Neural cell (in vitro differentiated cells): ENCODE data around the gene SCUBE1. TPM values are rescaled to one million over a fixed set of nuclear protein-coding genes. Genes with fewer than 3 reads are reported as not detected.

Experiments
- H2AFZ ChIP-seq: fragments of 200-600, 300-800 bp; sonication (generic), shearing (Covaris generic); 2 replicates; pipeline ENCODE4 v1.6.0; 2014; ENCODE audit warnings: low read depth, mild to moderate bottlenecking, antibody characterized with exemption, low read length, moderate library complexity
- H3F3A ChIP-seq: fragments of 200-600 bp; shearing (Covaris generic); 2 replicates; pipeline ENCODE4 v1.6.1; 2016; ENCODE audit warnings: mild to moderate bottlenecking, moderate library complexity, mixed read lengths, antibody characterized with exemption, low read length; ENCODE audit not compliant: insufficient read depth, poor library complexity, severe bottlenecking
- H3K27ac ChIP-seq: fragments of 200-600, 300-800 bp; sonication (generic), shearing (Covaris generic); 2 replicates; pipeline ENCODE4 v1.5.1; 2014; ENCODE audit warnings: mild to moderate bottlenecking, low read length, moderate library complexity
- H3K27me3 ChIP-seq: fragments of 300-800, 200-600 bp; sonication (generic), shearing (Covaris generic); 2 replicates; pipeline ENCODE4 v1.6.0; 2014; ENCODE audit warnings: mild to moderate bottlenecking, low read depth, low read length, moderate library complexity; ENCODE audit not compliant: insufficient read depth
- H3K36me3 ChIP-seq: fragments of 300-800, 200-600 bp; sonication (generic), shearing (Covaris generic); 2 replicates; pipeline ENCODE4 v1.5.1; 2014; ENCODE audit warnings: mild to moderate bottlenecking, antibody characterized with exemption, low read length, moderate library complexity; ENCODE audit not compliant: insufficient read depth
- H3K4me2 ChIP-seq: fragments of 300-800, 200-600 bp; sonication (generic), shearing (Covaris generic); 2 replicates; pipeline ENCODE4 v1.6.0; 2014; ENCODE audit warnings: mild to moderate bottlenecking, low read length
- H3K4me3 ChIP-seq: fragments of 300-800, 200-600 bp; sonication (generic), shearing (Covaris generic); 2 replicates; pipeline ENCODE4 v1.5.1; 2014; ENCODE audit warnings: mild to moderate bottlenecking, low read length, moderate library complexity
- H3K79me2 ChIP-seq: fragments of 200-600 bp; shearing (Covaris generic); replicated peaks from 2 replicates; pipeline ENCODE4 v1.6.0; 2014; ENCODE audit warnings: mild to moderate bottlenecking, low read length, moderate library complexity; ENCODE audit not compliant: insufficient read depth
- H3K9ac ChIP-seq: fragments of 300-800, 200-600 bp; sonication (generic), shearing (Covaris generic); 2 replicates; pipeline ENCODE4 v1.6.1; 2016; ENCODE audit warnings: mild to moderate bottlenecking, low read length, mixed read lengths
- H3K9me2 ChIP-seq: fragments of 200-600 bp; shearing (Covaris generic); 2 replicates; pipeline ENCODE4 v1.6.1; 2016; ENCODE audit warnings: mild to moderate bottlenecking, low read length, mixed read lengths; ENCODE audit not compliant: insufficient read depth
- H3K9me3 ChIP-seq: fragments of 200-600, 300-800 bp; sonication (generic), shearing (Covaris generic); 2 replicates; pipeline ENCODE4 v1.6.1; 2016; ENCODE audit warnings: mild to moderate bottlenecking, mixed run types, low read length, moderate library complexity, mixed read lengths
- H4K20me1 ChIP-seq: fragments of 200-600 bp; shearing (Covaris generic); 2 replicates; pipeline ENCODE4 v1.6.1; 2016; ENCODE audit warnings: mild to moderate bottlenecking, mixed run types; ENCODE audit not compliant: insufficient read depth
- CTCF ChIP-seq: fragments of 450-650 bp; IDR thresholded peaks from 2 replicates; pipeline ENCODE4 v1.5.1; 2014; ENCODE audit warnings: antibody characterized with exemption, mild to moderate bottlenecking, moderate library complexity; ENCODE audit not compliant: poor library complexity, severe bottlenecking
- EP300 ChIP-seq: fragments of 450-650 bp; conservative IDR thresholded peaks from 2 replicates; pipeline ENCODE4 v1.6.1; 2014; ENCODE audit warnings: antibody characterized with exemption, mild to moderate bottlenecking, moderate library complexity; ENCODE audit not compliant: poor library complexity, severe bottlenecking
- EZH2 ChIP-seq: fragments of 200-600, 300-800 bp; shearing (Covaris generic), sonication (generic); IDR thresholded peaks from 2 replicates; pipeline ENCODE4 v1.6.1; 2014; ENCODE audit warnings: antibody characterized with exemption, low read length, borderline replicate concordance, mild to moderate bottlenecking; ENCODE audit not compliant: insufficient read depth, poor library complexity, severe bottlenecking
- MXI1 ChIP-seq: fragments of 450-650 bp; conservative IDR thresholded peaks from 2 replicates; pipeline ENCODE4 v1.6.1; 2014; ENCODE audit warnings: antibody characterized with exemption, mild to moderate bottlenecking; ENCODE audit not compliant: poor library complexity, severe bottlenecking
- POLR2AphosphoS5 ChIP-seq: IDR thresholded peaks from 2 replicates; pipeline ENCODE4 v1.6.1; 2012
- RAD21 ChIP-seq: fragments of 450-650 bp; conservative IDR thresholded peaks from 2 replicates; pipeline ENCODE4 v1.6.1; 2014; ENCODE audit warnings: antibody characterized with exemption, mild to moderate bottlenecking, moderate library complexity
- REST ChIP-seq: IDR thresholded peaks from 2 replicates; pipeline ENCODE4 v1.6.1; 2012; ENCODE audit warnings: borderline replicate concordance
- SMC3 ChIP-seq: fragments of 450-650 bp; conservative IDR thresholded peaks from 2 replicates; pipeline ENCODE4 v1.6.1; 2014; ENCODE audit warnings: antibody characterized with exemption, mild to moderate bottlenecking, moderate library complexity; ENCODE audit not compliant: poor library complexity
- TAF1 ChIP-seq: IDR thresholded peaks from 2 replicates; pipeline ENCODE4 v1.6.1; 2012; ENCODE audit warnings: low read depth
- polyA plus RNA-seq: library from polyadenylated mRNA; depleted of rRNA; stranded (reverse); fragments of >200 nt; gene quantifications from 2 replicates; pipeline ENCODE4 v1.2.3, GENCODE V29; 2014

The SCUBE1 gene
- polyA plus RNA-seq, 1 donor from 2014 or later: 8.4 TPM

- H3K4me3 ChIP-seq: no peak overlapping the region
- H3K9me3 ChIP-seq: no peaks in the 10 kb centered on the region
- H3K27me3 ChIP-seq: no peaks in the 10 kb centered on the region
- no peak overlapping the region for H2AFZ ChIP-seq
- no peaks in the 10 kb centered on the region for H4K20me1 ChIP-seq
- H3K27ac ChIP-seq: no peak overlapping the region
- H3F3A ChIP-seq: no peaks in the 10 kb centered on the region
- no peak overlapping the region for H3K9ac ChIP-seq
- no peaks in the 10 kb centered on the region for H3K79me2 ChIP-seq
- TF ChIP-seq EP300: no peak
- no peak for TF ChIP-seq CTCF
- TF ChIP-seq MXI1: no peak
- no peak for TF ChIP-seq POLR2AphosphoS5
- no peak for TF ChIP-seq TAF1
- TF ChIP-seq SMC3: no peak
- TF ChIP-seq REST: no peak
- TF ChIP-seq EZH2: no peak
- no peak for TF ChIP-seq RAD21
- H3K4me2 ChIP-seq: no peak overlapping the region
- H3K9me2 ChIP-seq: no peaks in the 10 kb centered on the region
- H3K36me3 ChIP-seq: no peaks in the 10 kb centered on the region
These were observed 77.1 kb downstream of the SCUBE1 start for GRCh38 chr22:43266076-43266475.

GRCh38 chr22:43263645-43264514, 79.3 kb downstream of the SCUBE1 start:
- no peaks in the 10 kb centered on the region for H3K79me2 ChIP-seq
- H3K9me2 ChIP-seq: no peaks in the 10 kb centered on the region
- H3K4me2 ChIP-seq: no peak overlapping the region
- no peaks in the 10 kb centered on the region for H4K20me1 ChIP-seq
- no peak overlapping the region for H3K9ac ChIP-seq
- H2AFZ ChIP-seq: no peak overlapping the region
- no peaks in the 10 kb centered on the region for H3K36me3 ChIP-seq
- no peak overlapping the region for H3K4me3 ChIP-seq
- no peaks in the 10 kb centered on the region for H3K27me3 ChIP-seq
- no peaks in the 10 kb centered on the region for H3K9me3 ChIP-seq
- TF ChIP-seq REST (no peak), CTCF (no peak), EP300 (no peak), RAD21 (no peak), POLR2AphosphoS5 (no peak), SMC3 (no peak), EZH2 (no peak)
- no peak overlapping the region for H3K27ac ChIP-seq
- H3F3A ChIP-seq: no peaks in the 10 kb centered on the region
